T-helper 22 cell (primary cell): ENCODE results near the gene FRMD4A.
A peak's percentile ranks its signal among the peaks of the same experiment; 100 is the strongest.
"Not testable (repeated sequence)": the region's sequence is repeated elsewhere in the genome, so short reads cannot be mapped to it uniquely, and the experiment has no call there.

Source experiments
- DNase-seq: peaks from one replicate; pipeline ENCODE4 v3.0.0-alpha.2; 2020; ENCODE audit warnings: low read depth

FRMD4A gene

DNA sequence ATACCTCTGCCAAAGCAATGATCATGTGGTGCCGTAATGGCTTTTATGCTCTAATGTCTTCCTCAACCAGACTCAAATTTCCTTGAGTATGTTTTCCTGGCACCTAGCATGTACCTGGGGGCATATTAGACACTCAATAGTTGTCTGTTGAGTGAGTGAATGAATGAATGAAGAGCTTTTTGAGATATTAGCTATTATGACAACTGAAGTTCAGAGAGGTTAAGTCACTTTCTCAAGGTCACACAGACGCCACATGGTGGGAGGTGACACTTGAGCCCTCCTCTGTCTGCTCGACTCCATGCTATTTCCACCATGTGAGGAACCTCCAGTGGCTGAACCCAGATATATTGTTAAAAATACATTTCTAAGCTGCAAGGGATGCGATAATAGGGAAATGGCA is 611.9 kb downstream of the FRMD4A start:
- DNase-seq = no peak

DNA sequence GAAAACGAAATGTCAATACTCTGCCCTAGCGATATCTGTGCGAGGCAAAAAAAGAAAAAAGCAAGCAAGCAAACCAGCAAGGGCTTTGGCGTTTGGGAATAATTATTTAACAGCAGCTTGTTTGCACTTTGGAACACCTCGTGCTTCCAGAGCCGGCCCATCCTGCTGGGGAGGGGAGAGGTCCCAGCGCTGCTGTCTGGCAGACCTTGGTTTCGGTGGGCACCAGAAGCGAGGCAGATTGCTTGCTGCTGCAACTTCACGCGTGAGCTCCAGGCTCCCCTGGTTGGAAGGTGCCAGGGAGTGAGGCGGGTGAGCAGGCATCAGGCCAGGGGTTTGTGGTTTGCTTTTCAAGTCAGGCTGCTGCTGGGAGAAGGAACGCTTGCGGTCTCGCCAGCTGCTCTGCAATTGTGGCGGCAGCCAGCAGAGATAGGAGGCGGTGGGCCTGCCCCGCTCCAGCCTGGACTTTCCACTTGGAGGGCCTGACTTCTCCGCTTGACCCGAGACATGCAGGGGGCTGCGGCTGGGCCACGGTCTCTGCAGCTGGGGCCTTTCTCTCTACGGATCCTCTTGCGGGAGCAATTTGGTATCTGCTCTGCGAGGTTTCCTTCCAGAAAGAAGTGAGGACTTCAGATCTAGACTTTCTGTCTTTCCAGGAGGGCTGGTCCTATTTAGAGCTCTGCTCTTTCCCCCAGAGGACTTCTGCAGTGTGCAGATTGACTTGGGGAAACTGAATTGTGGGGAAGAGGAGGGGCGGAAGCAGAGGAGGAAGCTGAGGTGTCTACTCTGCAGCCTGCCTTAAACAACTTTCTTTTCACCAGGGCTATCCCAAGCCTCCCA is 612.6 kb downstream of the FRMD4A start:
- peak; percentile 3 for DNase-seq

DNA sequence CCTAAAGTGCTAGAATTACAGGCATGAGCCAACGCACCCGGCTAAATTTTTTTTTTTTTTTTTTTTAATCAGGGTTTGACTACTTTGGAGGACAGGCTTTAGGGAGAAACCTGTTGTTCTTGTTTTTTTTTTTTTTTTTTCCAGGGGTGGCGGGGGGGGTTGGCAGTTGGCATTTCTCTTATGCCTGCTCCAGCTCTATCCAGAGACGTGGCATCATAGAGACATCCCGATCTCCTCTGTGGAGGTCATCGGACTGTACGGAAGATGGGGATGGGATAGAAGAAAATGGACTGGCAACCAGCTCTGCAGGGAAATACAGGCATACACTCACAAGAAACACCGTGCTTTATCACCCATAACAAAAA is 613.2 kb downstream of the FRMD4A start:
- DNase-seq = no peak

DNA sequence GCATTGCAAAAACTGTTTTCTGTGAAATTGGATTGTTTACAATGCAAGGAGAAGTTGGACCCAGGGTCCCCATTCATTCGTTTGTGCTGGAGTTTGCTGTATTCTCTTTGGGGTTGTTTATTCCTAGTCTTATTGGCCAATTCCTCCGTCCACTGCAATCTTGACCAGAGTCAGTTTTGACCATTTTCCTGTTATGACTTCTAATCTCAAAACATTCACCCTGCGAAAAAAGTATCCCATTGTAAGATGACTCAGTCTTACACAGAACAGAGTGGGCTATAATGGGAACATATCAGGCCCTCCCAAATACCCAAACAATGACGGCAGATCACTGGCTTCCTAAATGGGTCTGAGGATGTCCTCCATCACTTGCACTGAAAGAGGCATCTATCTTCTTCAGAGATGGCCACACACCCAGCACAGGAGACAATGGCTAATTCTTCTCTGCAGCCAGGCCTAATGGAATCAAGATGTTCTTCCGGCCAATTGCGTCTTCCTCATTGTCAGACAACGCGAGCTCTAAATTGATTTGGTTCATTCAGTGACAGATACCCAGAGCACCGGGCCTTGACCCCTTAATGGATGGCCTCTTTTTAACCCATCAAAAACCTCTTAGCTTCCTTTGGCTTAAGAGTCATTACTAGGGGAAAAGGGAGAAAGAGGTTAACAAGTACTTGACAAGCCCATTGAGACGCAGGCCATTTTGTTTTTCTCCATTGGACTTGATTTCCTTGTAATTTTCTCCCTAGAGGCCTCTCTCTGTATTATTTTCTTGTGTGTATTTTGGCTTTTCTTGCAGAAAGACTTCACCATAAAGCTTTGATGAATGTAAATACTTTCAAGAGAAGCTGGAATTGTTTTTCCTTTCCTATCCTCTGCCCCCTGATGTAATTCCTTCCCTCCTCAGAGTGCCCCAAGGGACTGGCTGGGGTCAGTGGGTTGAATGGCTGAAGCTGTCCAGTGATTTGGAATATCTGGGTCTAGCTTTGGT is 614.3 kb downstream of the FRMD4A start:
- no peak for DNase-seq

DNA sequence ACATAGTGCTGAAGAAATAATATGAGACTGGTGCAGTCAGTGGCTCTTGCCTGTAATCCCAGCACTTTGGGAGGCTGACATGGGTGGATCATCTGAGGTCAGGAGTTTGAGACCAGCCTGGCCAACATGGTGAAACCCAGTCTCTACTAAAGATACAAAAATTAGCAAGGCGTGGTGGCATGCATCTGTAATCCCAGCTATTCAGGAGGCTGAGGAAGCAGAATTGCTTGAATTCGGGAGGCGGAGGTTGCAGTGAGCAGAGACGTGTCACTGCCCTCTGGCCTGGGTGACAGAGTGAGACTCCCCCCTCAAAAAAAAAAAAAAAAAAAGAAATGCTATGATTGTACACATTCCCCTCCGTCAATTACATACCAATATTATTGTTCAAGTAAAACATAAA is 615.1 kb downstream of the FRMD4A start:
- DNase-seq = not testable (repeated sequence)

DNA sequence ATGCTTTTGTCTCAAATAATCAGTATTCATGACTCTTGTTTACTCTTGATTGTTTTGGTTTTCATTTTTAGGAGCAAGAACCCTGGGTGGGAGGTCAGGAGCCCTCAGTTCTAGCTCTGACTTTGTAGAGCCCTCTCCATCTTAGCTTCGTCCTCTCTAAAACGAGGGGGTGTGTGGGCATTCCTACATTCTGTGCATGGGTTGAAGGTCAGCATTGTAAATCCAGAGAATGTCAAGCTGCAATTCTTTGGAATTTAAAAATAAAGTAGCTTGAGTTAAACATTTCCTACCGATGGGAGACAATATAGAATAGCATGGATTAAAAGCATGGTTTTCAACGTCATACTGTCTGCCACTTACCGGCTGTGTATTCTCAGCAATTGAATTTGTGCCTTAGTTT is 615.6 kb downstream of the FRMD4A start:
- DNase-seq = no peak

DNA sequence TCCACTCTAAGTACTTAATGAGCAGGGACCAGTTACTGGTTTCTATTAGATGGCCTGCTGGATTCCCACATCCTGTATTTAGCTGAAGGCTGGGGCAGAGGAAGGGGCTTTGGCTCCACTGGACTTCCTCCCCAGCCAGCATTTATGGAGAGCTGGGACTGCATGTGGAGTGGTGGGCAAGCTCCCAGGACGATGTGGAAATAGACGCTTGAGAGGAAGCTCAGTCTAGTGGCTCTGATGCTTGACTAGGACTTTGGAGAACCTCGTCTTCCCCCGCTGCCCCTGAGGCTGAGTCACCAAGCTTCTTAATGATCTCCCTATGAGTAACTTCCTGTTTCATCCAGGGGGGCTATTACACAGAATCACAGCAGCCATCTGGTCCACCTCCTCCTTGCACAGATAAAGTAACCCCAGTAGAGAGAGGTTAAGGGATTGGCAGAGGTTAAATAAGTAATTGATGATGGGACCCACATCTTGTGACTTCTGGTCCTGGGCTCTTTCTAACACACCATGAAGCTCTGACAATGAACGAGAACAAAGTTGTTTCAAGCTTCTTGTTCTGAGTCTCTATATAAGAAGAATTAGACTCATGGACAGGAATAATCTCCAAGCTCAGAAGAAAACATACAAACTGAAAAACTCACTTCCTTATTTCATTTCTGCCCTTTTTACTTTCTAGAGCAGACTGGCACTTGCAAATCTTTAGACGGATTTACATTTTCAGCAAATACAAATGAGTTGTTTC is 617.7 kb downstream of the FRMD4A start:
- DNase-seq = no peak

DNA sequence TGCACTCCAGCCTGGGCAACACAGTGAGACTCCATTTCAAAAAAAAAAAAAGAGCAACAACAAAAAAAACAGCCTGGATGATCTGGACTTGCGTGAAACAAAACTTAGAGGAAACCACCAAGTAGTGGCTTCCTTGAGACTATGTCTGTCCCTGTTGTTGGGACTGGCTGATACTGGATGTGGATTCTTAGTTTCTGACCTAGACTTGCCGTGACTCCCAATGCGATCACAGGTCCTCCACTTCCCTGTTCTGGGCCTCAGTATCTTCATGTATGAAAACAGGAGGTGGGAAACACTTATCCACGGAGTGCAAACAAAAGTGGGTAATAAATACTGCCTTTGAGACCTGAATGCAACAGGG is 618.3 kb downstream of the FRMD4A start:
- DNase-seq = no peak

DNA sequence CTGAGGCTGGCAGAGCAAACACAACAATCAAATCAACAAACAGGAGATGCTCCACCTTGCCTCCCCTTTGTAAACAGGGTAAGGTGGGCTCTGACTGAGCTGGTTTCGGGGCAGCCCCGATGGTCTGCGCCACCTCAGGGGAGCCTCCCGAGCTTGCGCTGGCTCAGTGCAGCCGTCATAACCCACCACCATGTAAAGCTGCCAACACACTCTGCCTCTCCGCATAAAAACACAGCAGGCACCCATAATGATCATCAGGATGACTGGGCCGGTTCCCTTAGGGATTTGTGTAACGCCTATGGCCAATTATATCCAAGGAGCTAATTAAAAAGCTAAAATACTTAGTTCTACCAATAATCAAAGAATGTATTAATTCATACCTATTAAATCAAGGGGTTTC is 619.4 kb downstream of the FRMD4A start:
- DNase-seq = no peak

DNA sequence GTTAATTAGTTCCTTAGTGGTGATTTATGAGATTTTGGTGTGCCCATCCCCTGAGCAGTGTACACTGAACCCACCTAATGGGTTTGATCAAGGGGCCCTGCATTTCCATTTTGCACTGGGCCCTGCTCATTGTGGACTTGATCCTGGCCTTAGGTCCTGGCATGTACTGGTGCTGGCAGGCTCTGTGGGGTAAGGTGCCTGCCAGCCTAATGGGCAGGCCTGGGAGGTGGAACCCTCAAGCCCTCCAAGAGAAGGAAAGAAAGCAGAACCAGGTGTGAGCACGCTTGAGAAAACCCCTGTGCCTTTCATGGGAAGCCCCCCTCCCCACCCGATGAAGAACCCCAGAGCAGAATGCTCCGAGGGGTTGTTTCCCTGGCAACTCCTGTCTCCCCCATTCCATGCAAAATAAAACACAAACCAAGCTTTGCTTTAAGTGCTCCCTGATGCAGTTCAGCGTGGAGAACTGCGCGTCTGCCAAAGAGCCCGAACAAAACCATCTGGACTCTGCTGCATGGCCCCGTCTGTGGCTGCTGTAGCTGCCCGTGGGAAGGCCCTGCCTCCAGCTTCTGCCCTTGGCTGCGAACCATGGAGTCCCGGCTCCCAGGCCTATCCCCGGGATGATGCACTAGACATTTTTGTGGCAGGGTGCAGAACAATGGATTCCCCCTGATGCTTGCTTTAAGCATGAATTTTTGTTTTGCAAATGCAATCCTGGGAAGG is 620.6 kb downstream of the FRMD4A start:
- no peak for DNase-seq

DNA sequence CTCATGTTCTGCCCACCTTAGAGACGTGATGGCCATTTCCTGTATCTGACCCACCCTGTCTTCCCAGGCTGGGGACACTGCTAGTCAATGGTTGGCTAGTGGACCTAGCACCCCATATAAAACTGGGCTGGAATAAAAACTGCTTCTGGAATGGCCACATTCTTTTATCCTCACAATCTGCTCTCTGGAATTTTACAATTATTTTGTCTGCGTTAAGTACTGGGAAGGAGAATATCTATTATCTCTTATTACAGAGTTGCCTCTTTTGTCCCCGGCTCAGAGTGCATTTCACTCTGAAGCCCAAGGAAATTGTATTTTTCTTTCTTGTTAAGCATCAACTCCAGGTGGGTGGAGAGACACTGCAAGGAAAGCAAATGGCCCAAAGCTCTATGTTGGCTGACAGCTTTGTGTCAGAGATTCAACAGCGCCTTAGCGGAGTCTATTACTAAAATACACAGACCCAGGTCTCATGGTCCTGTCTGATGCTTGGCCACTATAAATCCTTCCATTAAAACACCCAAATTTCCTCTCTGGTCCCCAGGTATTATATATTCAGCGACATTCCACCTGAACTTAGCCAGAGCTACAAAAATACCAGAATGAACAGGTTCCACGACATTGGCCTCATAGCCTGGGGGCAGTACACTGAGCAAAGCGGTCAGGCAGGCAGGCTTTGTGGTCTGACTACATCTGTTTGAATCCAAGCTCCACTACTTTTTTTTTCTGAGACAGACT is 622.3 kb downstream of the FRMD4A start:
- no peak for DNase-seq

DNA sequence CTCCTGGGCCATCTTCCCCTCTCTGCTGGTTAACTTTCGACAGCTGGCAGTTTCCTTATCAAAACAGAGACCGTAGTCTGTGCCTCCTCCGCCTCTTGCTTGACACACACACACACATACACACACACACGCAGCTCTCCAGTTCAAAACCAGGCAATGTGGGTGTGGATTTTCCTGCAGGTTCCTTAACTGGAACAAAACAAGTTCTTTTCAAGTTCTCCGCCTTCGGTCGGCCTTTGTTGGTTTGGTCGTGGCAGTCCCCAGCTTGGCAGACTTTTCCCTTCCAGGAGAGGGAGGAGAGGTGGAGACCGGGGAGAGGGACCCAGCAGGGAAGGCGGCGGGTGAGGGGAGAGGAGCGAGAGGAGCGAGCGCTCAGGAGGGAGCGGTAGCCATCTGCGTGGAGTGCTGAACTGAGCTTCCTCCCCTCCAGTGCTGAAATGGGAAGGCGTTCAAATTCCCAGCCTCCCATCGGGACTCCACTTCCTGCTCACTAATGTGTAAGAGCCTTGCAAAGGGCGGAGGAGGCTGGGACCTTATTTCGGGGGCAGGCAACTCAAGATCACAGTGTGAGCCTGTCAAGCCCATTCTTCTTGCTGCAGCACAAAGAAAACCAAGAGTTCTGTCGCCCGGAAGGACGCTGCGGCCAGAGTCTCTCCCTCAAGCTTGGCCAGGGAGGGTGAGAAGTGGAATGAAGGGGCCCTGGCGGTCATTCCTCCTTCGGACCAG is 623.4 kb downstream of the FRMD4A start:
- no peak for DNase-seq

DNA sequence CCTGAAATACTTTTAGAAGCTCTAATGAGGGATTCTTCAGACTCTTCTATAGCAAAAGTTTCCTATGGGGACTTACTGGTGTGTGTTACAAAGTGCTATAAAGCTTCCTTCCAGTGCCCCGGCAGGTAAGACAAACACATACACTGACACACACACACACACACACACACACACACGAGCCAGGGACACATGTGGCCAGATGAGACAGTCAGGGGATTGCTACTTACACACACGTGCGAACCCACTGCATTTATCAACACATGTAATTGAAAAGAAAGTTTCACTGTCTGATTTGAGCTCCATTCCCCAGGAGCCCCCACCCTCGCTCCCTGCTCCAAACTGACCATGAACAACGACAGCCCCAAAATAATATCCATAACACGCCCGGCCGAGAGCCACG is 624.1 kb downstream of the FRMD4A start:
- no peak for DNase-seq

DNA sequence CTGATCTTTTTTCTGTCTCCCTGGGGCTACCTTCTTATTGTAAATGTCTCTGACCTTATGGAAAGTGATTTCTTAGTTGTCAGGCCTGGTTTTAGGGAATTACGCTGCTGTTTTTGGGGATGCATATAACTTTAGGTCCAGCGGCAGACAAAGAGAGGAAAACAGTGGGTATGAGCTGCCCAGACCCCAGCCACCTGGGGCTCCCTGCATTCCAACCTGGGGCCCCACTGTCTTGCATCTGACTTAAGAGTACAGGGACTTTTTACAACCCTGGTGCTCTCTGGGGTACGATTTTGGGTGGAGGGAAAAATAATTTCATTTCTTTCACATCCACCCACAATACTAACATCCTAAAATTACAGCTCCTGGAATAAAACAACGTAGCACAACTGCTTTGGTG is 624.5 kb downstream of the FRMD4A start:
- DNase-seq = no peak

DNA sequence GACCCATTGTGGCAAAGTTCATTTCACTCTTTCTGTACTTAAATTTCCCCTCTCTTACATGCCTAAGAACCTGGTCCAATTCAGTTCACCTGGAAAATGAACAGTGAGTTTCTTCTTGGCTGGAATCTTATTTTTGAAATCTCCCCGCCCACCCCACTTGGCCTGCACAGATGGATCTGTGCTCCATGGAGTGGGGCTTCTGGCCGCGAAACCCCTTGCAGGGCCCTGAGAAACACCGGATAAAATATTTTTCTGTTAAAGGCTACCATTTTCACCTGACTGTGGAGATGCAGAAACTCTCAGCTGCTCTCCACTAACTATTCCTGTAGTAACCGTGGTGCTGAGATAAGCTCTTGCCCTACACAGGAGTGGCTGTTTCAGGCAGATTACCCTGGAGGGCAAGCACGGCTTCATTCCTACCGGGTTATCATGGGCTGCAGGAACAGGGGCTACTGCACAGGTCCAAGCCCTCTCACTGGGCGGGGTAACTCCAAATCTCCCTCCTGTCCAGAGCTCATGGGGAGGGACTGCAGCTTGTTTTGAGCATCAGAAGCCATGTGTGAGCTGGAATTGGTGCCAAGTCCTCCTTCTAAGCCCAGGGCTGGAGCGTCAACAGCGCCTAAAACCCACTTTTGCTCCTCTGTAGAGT is 625.1 kb downstream of the FRMD4A start:
- no peak for DNase-seq

DNA sequence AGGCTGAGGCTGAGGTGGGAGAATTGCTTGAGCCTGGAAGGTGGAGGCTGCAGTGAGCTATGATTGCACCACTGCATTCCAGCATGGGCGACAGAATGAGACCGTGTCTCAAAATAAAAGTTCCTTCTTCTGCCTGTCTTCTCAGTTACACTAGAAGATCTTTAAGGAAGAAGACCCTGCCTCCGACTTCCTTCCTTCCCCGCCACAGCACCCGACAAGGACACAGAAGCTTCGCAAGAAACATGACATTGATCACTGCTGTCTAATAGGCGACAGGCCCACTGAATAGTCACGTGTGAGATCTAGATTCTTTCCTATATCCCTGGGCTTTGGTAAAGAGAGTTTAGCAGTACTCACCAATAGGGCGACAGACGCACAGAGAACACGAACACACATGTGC is 625.8 kb downstream of the FRMD4A start:
- DNase-seq = no peak

DNA sequence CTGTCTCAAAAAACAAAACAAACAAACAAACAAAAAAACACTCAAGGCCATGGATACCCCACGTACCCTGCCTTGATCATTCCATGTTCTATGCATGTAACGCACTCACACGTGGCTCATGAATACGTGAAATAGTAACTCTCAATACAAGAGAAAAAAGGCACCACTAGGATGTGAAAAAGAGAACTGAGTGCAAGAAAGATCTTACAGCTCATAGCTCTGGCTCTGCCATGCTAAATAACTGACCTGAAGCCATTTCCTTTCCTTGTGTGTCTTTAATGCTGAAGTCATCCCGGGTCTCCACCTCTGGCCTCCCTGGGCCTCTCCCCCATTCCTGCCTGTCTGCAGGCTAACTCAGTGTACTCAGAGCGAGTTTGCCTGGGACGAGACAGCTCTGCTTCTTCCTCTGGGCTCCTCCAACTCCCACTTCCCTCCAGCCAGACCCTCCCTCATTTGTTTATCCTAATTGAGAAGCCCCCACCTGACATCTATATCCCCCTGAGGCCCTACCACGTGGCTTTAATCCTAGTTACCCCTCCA is 626.7 kb downstream of the FRMD4A start:
- no peak for DNase-seq

DNA sequence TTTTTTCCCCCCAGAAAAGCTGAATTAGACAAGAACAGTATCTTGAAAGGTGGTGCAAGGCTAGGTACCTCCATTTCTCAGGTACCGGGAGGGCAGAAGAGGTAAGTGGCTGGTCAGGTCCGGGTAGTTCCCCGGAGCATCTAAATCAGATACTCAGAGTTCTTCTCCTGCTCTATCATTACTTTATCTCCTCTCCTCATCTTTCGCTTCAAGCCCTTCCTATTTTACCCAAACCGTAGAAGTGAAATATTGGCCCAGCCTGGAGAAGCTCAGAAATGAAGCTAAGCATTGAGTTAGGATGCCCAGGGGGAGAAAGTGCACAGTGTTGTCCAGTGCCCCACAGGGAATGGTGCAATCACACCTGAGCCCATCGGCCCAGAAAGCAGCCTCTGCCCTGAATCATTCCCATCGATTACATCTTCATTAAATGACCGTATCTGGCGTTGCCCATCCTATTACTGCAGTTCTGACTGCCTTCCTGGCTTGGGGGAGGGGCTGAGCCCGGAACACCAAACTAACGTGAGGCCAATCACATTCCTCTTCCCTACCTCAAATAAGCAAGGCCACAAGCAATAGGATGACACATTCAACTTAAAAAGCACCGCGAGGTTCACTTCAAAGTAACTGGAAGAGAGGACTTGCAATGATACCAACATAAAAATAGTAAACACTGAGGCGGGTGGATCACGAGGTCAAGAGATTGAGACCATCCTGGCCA is 627.5 kb downstream of the FRMD4A start:
- no peak for DNase-seq
